Astrocyte (in vitro differentiated cells and primary cell): ENCODE data around the gene TMBIM4.

Experiments used
- CTCF ChIP-seq: IDR thresholded peaks from 2 replicates; pipeline ENCODE4 v1.5.1; 2011; ENCODE audit warnings: low read depth, mild to moderate bottlenecking, inconsistent platforms, low read length, moderate library complexity; ENCODE audit not compliant: insufficient read depth
- EZH2 ChIP-seq: IDR thresholded peaks from 2 replicates; pipeline ENCODE4 v1.6.1; 2012; ENCODE audit warnings: mild to moderate bottlenecking, low read length, inconsistent platforms; ENCODE audit not compliant: insufficient read depth

GRCh38 chr12:66107451-66107915, 62.3 kb downstream of the TMBIM4 start:
- TF ChIP-seq EZH2 (no peak), CTCF (peak; percentile 73)
